Breast epithelium (tissue), 3 donors: ENCODE measurements around the gene HS3ST3A1.
A peak's percentile ranks its signal among the peaks of the same experiment; 100 is the strongest.

Experiments used
- CTCF ChIP-seq, 3 donors: fragments of 450-650 bp; IDR thresholded peaks; one replicate each; pipeline ENCODE4 v1.5.1; 2016 to 2017; ENCODE audit warnings: antibody characterized with exemption in 3 of 3, mild to moderate bottlenecking in 3 of 3, moderate library complexity in 3 of 3
- POLR2A ChIP-seq: fragments of 450-650 bp; IDR thresholded peaks from one replicate; pipeline ENCODE4 v1.6.1; 2016; ENCODE audit warnings: antibody characterized with exemption, mild to moderate bottlenecking, moderate library complexity
- POLR2AphosphoS5 ChIP-seq, 3 donors: sonication (generic); formaldehyde crosslinking; IDR thresholded peaks; one replicate each; pipeline ENCODE4 v1.6.1; 2017; ENCODE audit warnings: antibody characterized with exemption in 3 of 3

- TF ChIP-seq CTCF (IDR thresholded peaks at IDR 0.05) (peak in 2 of 3 donors; percentile 32 to 39), POLR2AphosphoS5 (IDR thresholded peaks at IDR 0.05) (no peak), POLR2A (no peak)
These were observed 3.9 kb downstream of the HS3ST3A1 start for GRCh38 chr17:13597723-13598347.
